NCI-H69 (cell line): Measurements from ENCODE around the gene ARL11.
"Not testable (repeated sequence)": the region's sequence is repeated elsewhere in the genome, so short reads cannot be mapped to it uniquely, and the experiment has no call there.

Experiments used
- DNase-seq: peaks from one replicate; lab custom pipeline; 2025; lab: John Stamatoyannopoulos, UW

The ARL11 gene

GRCh38 chr13:49627831-49628652 lies at the start of gene ARL11:
ARL11 (plus strand) TSS chr13:49628507; CDS start chr13:49630448, 1,941 bp downstream.
- peak; percentile 52 for DNase-seq

- no peak for DNase-seq
These were observed 48.8 kb upstream of the ARL11 start for GRCh38 chr13:49579501-49579900.

- DNase-seq: no peak
These were observed 47.2 kb upstream of the ARL11 start for GRCh38 chr13:49580980-49581680.

GRCh38 chr13:49584771-49585182 lies 43.5 kb upstream of the ARL11 start:
- DNase-seq: peak; percentile 39

GRCh38 chr13:49585220-49586157 lies 42.8 kb upstream of the ARL11 start, which contains the start of gene RCBTB1:
RCBTB1 (minus strand) TSS chr13:49585558; CDS start chr13:49567279, 18,279 bp downstream.
- DNase-seq: peak; percentile 84

- no peak for DNase-seq
These were observed 41.6 kb upstream of the ARL11 start for GRCh38 chr13:49586717-49587116.

- no peak for DNase-seq
These were observed 40.9 kb upstream of the ARL11 start for GRCh38 chr13:49587311-49587847.

GRCh38 chr13:49590714-49591113 lies 37.6 kb upstream of the ARL11 start:
- DNase-seq: not testable (repeated sequence)

GRCh38 chr13:49593876-49594275 lies 34.4 kb upstream of the ARL11 start:
- DNase-seq: not testable (repeated sequence)

- no peak for DNase-seq
These were observed 33.7 kb upstream of the ARL11 start for GRCh38 chr13:49594576-49594975.

- no peak for DNase-seq
These were observed 32.1 kb upstream of the ARL11 start for GRCh38 chr13:49596221-49596620.

- DNase-seq: no peak
These were observed 31.2 kb upstream of the ARL11 start for GRCh38 chr13:49597043-49597641.

- no peak for DNase-seq
These were observed 26.3 kb upstream of the ARL11 start for GRCh38 chr13:49602005-49602404.

GRCh38 chr13:49602615-49603014 lies 25.7 kb upstream of the ARL11 start:
- not testable (repeated sequence) for DNase-seq

- peak; percentile 36 for DNase-seq
These were observed 23.7 kb upstream of the ARL11 start for GRCh38 chr13:49604570-49604969.

- DNase-seq: peak; percentile 84
These were observed 21.3 kb upstream of the ARL11 start for GRCh38 chr13:49606747-49607648.

- no peak for DNase-seq
These were observed 20.5 kb upstream of the ARL11 start for GRCh38 chr13:49607761-49608160.

- DNase-seq: no peak
These were observed 19.5 kb upstream of the ARL11 start for GRCh38 chr13:49608651-49609331.

GRCh38 chr13:49610176-49610575 lies 18.1 kb upstream of the ARL11 start:
- DNase-seq: peak; percentile 81

- DNase-seq: not testable (repeated sequence)
These were observed 16.3 kb upstream of the ARL11 start for GRCh38 chr13:49612042-49612441.
